ENCODE data around the gene ADAM22.

DNA sequence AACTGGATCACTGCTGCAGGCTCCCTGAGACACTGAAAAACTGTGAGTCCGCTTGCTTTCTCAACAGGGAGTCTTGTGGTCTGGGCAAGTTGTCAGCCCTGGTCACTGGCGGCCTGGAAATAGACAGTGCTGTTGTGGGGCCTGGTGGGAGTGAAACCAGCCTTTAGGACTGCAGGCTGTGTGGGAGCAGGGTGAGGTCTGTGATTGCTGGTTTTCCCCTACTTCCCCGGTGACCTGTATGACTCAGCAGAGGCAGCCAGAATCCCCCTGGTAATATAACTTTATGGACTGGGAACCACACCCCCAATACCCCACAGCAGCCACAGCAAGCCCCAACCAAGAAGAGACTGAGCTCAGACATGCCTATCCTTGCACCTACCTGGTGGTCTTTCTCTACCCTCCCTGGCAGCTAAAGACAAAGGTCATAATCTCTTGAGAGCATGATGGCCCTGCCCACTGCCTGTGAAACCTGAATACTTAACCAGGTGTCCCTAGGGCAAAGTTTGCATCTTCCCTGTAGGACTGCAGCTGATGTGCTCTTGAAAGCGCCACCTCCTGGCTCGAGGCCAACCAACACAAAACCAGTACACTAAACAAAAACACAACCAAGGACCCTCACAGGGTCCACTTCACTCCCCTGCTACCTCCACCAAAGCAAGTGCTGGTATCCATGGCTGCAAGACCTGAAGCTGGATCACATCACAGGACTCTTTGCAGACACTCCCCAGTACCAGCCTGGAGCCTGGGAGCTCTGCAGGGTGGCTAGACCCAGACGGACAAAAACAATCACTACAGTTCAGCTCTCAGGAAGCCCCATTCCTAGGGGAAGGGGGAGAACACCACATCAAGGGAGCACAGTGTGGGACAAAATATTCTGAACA, 7.2 kb upstream of the ADAM22 start:
- TF ChIP-seq, protein P1, sequence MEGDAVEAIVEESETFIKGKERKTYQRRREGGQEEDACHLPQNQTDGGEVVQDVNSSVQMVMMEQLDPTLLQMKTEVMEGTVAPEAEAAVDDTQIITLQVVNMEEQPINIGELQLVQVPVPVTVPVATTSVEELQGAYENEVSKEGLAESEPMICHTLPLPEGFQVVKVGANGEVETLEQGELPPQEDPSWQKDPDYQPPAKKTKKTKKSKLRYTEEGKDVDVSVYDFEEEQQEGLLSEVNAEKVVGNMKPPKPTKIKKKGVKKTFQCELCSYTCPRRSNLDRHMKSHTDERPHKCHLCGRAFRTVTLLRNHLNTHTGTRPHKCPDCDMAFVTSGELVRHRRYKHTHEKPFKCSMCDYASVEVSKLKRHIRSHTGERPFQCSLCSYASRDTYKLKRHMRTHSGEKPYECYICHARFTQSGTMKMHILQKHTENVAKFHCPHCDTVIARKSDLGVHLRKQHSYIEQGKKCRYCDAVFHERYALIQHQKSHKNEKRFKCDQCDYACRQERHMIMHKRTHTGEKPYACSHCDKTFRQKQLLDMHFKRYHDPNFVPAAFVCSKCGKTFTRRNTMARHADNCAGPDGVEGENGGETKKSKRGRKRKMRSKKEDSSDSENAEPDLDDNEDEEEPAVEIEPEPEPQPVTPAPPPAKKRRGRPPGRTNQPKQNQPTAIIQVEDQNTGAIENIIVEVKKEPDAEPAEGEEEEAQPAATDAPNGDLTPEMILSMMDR (IDR thresholded peaks at IDR 0.05; ENCODE audit: poor library complexity, severe bottlenecking) = no peak
- TF ChIP-seq RAD21 (conservative IDR thresholded peaks at IDR 0.05) (no peak), EZH2 (IDR thresholded peaks at IDR 0.05; ENCODE audit: borderline replicate concordance, insufficient read depth, low read length, poor library complexity, severe bottlenecking) (no peak), MXI1 (conservative IDR thresholded peaks at IDR 0.05; ENCODE audit: poor library complexity, severe bottlenecking) (no peak), POLR2AphosphoS5 (IDR thresholded peaks at IDR 0.05) (no peak), EP300 (conservative IDR thresholded peaks at IDR 0.05; ENCODE audit: poor library complexity, severe bottlenecking) (no peak), SMC3 (conservative IDR thresholded peaks at IDR 0.05; ENCODE audit: poor library complexity) (no peak)
- TF ChIP-seq, protein P2, sequence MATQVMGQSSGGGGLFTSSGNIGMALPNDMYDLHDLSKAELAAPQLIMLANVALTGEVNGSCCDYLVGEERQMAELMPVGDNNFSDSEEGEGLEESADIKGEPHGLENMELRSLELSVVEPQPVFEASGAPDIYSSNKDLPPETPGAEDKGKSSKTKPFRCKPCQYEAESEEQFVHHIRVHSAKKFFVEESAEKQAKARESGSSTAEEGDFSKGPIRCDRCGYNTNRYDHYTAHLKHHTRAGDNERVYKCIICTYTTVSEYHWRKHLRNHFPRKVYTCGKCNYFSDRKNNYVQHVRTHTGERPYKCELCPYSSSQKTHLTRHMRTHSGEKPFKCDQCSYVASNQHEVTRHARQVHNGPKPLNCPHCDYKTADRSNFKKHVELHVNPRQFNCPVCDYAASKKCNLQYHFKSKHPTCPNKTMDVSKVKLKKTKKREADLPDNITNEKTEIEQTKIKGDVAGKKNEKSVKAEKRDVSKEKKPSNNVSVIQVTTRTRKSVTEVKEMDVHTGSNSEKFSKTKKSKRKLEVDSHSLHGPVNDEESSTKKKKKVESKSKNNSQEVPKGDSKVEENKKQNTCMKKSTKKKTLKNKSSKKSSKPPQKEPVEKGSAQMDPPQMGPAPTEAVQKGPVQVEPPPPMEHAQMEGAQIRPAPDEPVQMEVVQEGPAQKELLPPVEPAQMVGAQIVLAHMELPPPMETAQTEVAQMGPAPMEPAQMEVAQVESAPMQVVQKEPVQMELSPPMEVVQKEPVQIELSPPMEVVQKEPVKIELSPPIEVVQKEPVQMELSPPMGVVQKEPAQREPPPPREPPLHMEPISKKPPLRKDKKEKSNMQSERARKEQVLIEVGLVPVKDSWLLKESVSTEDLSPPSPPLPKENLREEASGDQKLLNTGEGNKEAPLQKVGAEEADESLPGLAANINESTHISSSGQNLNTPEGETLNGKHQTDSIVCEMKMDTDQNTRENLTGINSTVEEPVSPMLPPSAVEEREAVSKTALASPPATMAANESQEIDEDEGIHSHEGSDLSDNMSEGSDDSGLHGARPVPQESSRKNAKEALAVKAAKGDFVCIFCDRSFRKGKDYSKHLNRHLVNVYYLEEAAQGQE (IDR thresholded peaks at IDR 0.05; ENCODE audit: borderline replicate concordance) = no peak
